GM23338 (cell line): ENCODE data around the gene EBF4. TPM values are rescaled to one million over a fixed set of nuclear protein-coding genes. Genes with fewer than 3 reads are reported as not detected.

Source experiments
- ATAC-seq: fragments of 200-7000 bp; cut with Tn5 transposase; 3 replicates; pipeline ENCODE4 v1.9.1; 2020
- DNase-seq: peaks from one replicate; pipeline ENCODE4 v3.0.0-alpha.2; 2015; ENCODE audit warnings: low spot score
- H2AFZ ChIP-seq: fragments of 200-600 bp; sonication (generic); 2 replicates; pipeline ENCODE4 v1.8.0; 2016; ENCODE audit warnings: antibody characterized with exemption, mild to moderate bottlenecking, moderate library complexity
- H3F3A ChIP-seq: fragments of 200-600 bp; sonication (generic); replicated peaks from 2 replicates; pipeline ENCODE4 v1.8.0; 2017; ENCODE audit warnings: antibody characterized with exemption, mixed run types, low read depth
- H3K27ac ChIP-seq: fragments of 200-600 bp; sonication (generic); 2 replicates; pipeline ENCODE4 v1.6.1; 2016; ENCODE audit warnings: low read depth
- H3K27me3 ChIP-seq: fragments of 200-600 bp; sonication (generic); 2 replicates; pipeline ENCODE4 v1.8.0; 2016; ENCODE audit warnings: mild to moderate bottlenecking, mixed run types, moderate library complexity; ENCODE audit not compliant: insufficient read depth
- H3K36me3 ChIP-seq: fragments of 200-600 bp; sonication (generic); 2 replicates; pipeline ENCODE4 v1.8.0; 2016; ENCODE audit warnings: mild to moderate bottlenecking; ENCODE audit not compliant: insufficient read depth
- H3K4me1 ChIP-seq: fragments of 200-600 bp; sonication (generic); 2 replicates; pipeline ENCODE4 v1.8.0; 2016; ENCODE audit warnings: mild to moderate bottlenecking, moderate library complexity; ENCODE audit not compliant: insufficient read depth
- H3K4me2 ChIP-seq: fragments of 200-600 bp; sonication (generic); 2 replicates; pipeline ENCODE4 v1.7.1; 2017; ENCODE audit warnings: mixed run types
- H3K4me3 ChIP-seq: fragments of 200-600 bp; sonication (generic); 2 replicates; pipeline ENCODE4 v1.6.1; 2016; ENCODE audit warnings: mixed run types
- H3K79me2 ChIP-seq: fragments of 200-600 bp; sonication (generic); replicated peaks from 2 replicates; pipeline ENCODE4 v1.8.0; 2017; ENCODE audit warnings: mild to moderate bottlenecking; ENCODE audit not compliant: insufficient read depth
- H3K9me2 ChIP-seq: fragments of 200-600 bp; sonication (generic); 2 replicates; pipeline ENCODE4 v1.8.0; 2017; ENCODE audit not compliant: insufficient read depth
- H4K20me1 ChIP-seq: fragments of 200-600 bp; sonication (generic); replicated peaks from 2 replicates; pipeline ENCODE4 v1.8.0; 2017; ENCODE audit warnings: mild to moderate bottlenecking; ENCODE audit not compliant: insufficient read depth
- H3K27ac Mint-ChIP-seq: 2 replicates; pipeline ENCODE4 v1.8.0; 2020; ENCODE audit warnings: inconsistent platforms, mild to moderate bottlenecking, moderate library complexity, mixed read lengths
- H3K27me3 Mint-ChIP-seq: 3 replicates; pipeline ENCODE4 v1.8.0; 2022; ENCODE audit warnings: low read depth, mild to moderate bottlenecking, moderate library complexity, mixed read lengths, inconsistent platforms; ENCODE audit not compliant: insufficient read depth, poor library complexity
- H3K36me3 Mint-ChIP-seq: 3 replicates; pipeline ENCODE4 v1.8.0; 2021; ENCODE audit warnings: low read depth, mild to moderate bottlenecking, inconsistent platforms, moderate library complexity, mixed read lengths
- H3K4me1 Mint-ChIP-seq: 3 replicates; pipeline ENCODE4 v1.8.0; 2020; ENCODE audit warnings: mild to moderate bottlenecking, inconsistent platforms, mixed read lengths
- H3K4me3 Mint-ChIP-seq: 3 replicates; pipeline ENCODE4 v1.8.0; 2021; ENCODE audit warnings: moderate library complexity, mild to moderate bottlenecking, inconsistent platforms, mixed read lengths
- H3K9me3 Mint-ChIP-seq: 3 replicates; pipeline ENCODE4 v1.8.0; 2020; ENCODE audit warnings: moderate library complexity, mild to moderate bottlenecking, inconsistent platforms, mixed read lengths
- CREB1 ChIP-seq: fragments of 250-450 bp; sonication (Bioruptor Pico); IDR thresholded peaks from 2 replicates; pipeline ENCODE4 v1.5.0; 2020; ENCODE audit warnings: low read depth, mild to moderate bottlenecking, moderate library complexity
- ETS1 ChIP-seq: IDR thresholded peaks from 2 replicates; pipeline ENCODE4 v1.6.1; 2016; ENCODE audit warnings: antibody characterized with exemption
- EZH2 ChIP-seq: fragments of 200-600 bp; sonication (generic); IDR thresholded peaks from one replicate; pipeline ENCODE4 v1.8.0; 2017; ENCODE audit warnings: antibody characterized with exemption, mild to moderate bottlenecking, low read depth; ENCODE audit not compliant: unreplicated experiment
- JUNB ChIP-seq: IDR thresholded peaks from one replicate; pipeline ENCODE4 v1.6.1; 2016; ENCODE audit warnings: antibody characterized with exemption; ENCODE audit not compliant: unreplicated experiment
- NANOG ChIP-seq: IDR thresholded peaks from 2 replicates; pipeline ENCODE4 v1.6.1; 2016; ENCODE audit warnings: antibody characterized with exemption, borderline replicate concordance
- POLR2AphosphoS5 ChIP-seq: IDR thresholded peaks from 2 replicates; pipeline ENCODE4 v1.6.1; 2016; ENCODE audit warnings: antibody characterized with exemption, low read depth
- STAT1 ChIP-seq: IDR thresholded peaks from one replicate; pipeline ENCODE4 v1.6.1; 2016; ENCODE audit warnings: antibody characterized with exemption; ENCODE audit not compliant: unreplicated experiment
- ZNF114 ChIP-seq: fragments of 250-450 bp; sonication (Bioruptor Pico); IDR thresholded peaks from 2 replicates; pipeline ENCODE4 v1.5.0; 2020; ENCODE audit warnings: mild to moderate bottlenecking, moderate library complexity
- ZNF462 ChIP-seq: fragments of 250-450 bp; sonication (Bioruptor Pico); IDR thresholded peaks from 2 replicates; pipeline ENCODE4 v1.5.0; 2020; ENCODE audit warnings: mild to moderate bottlenecking, moderate library complexity
- polyA plus RNA-seq: library from polyadenylated mRNA; unstranded; fragments of >200 nt; fragmentation: Nextera tagmentation; extraction: Ambion mirVana; gene quantifications from 2 replicates; pipeline ENCODE4 v1.2.1, GENCODE V29; 2016
- total RNA-seq: library from RNA; depleted of rRNA; stranded (reverse); fragments of >200 nt; shearing (Covaris generic); gene quantifications from 2 replicates; pipeline ENCODE4 v1.2.3, GENCODE V29; 2014

EBF4 gene
- total and polyA plus RNA-seq, 2 experiments from 2014 or later, result 0.66 to 1.6 TPM

GRCh38 chr20:2690718-2691117, 1.9 kb upstream of the EBF4 start (continued):
- TF ChIP-seq JUNB, result no peak
- no peak for TF ChIP-seq STAT1
- no peak for TF ChIP-seq CREB1 (CRISPR knock-in tag)

- Histone ChIP-seq H3K9me2 (no peaks in the 10 kb centered on the region), H3K27ac (no peak overlapping the region), H3K4me3 (no peak overlapping the region), H3K79me2 (no peaks in the 10 kb centered on the region), H3K27me3 (peaks cover 87% of the 10 kb centered on the region), H3K36me3 (no peaks in the 10 kb centered on the region), H3K4me2 (no peak overlapping the region), H3F3A (peaks cover 7% of the 10 kb centered on the region; the same call in 1 of the 2 replicates), H2AFZ (no peak overlapping the region), H3K4me1 (peaks cover 21% of the 10 kb centered on the region; the same call in 1 of the 2 replicates), H4K20me1 (peaks cover 11% of the 10 kb centered on the region; the same call in 1 of the 2 replicates)
- TF ChIP-seq EZH2 (peak; percentile 28), JUNB (no peak)
- peaks cover 77% of the 10 kb centered on the region for H3K27me3 Mint-ChIP-seq
- DNase-seq (no peak), ATAC-seq (no peak)
- H3K9me3 Mint-ChIP-seq, result peaks cover 9% of the 10 kb centered on the region; the same call in 2 of the 3 replicates
- peak overlapping the region; percentile 83 for H3K4me3 Mint-ChIP-seq
- peaks cover 34% of the 10 kb centered on the region for H3K4me1 Mint-ChIP-seq
- peaks cover 7% of the 10 kb centered on the region; the same call in 1 of the 3 replicates for H3K36me3 Mint-ChIP-seq
- no peak overlapping the region for H3K27ac Mint-ChIP-seq
These were observed 1.5 kb upstream of the EBF4 start for GRCh38 chr20:2691127-2691526.

GRCh38 chr20:2691663-2692035, 931 bp upstream of the EBF4 start:
- H3K36me3 ChIP-seq, result no peaks in the 10 kb centered on the region
- H2AFZ ChIP-seq, result no peak overlapping the region; the same call in 1 of the 2 replicates
- H3K79me2 ChIP-seq, result no peaks in the 10 kb centered on the region
- peaks cover 34% of the 10 kb centered on the region for H3K4me1 Mint-ChIP-seq
- H3K4me3 Mint-ChIP-seq, result peak overlapping the region; percentile 83
- H3K4me1 ChIP-seq, result peaks cover 21% of the 10 kb centered on the region; the same call in 1 of the 2 replicates
- peaks cover 7% of the 10 kb centered on the region; the same call in 1 of the 3 replicates for H3K36me3 Mint-ChIP-seq
- H3K9me2 ChIP-seq, result no peaks in the 10 kb centered on the region
- peaks cover 11% of the 10 kb centered on the region; the same call in 1 of the 2 replicates for H4K20me1 ChIP-seq
- DNase-seq (no peak), ATAC-seq (no peak)
- H3F3A ChIP-seq, result peaks cover 7% of the 10 kb centered on the region; the same call in 1 of the 2 replicates
- no peak overlapping the region for H3K27ac Mint-ChIP-seq
- H3K27me3 Mint-ChIP-seq, result peaks cover 82% of the 10 kb centered on the region
- H3K27ac ChIP-seq, result no peak overlapping the region
- H3K4me3 ChIP-seq, result peak overlapping the region; percentile 56
- H3K9me3 Mint-ChIP-seq, result peaks cover 9% of the 10 kb centered on the region; the same call in 2 of the 3 replicates
- H3K27me3 ChIP-seq, result peaks cover 88% of the 10 kb centered on the region
- peak overlapping the region; percentile 80 for H3K4me2 ChIP-seq
- TF ChIP-seq ZNF114 (CRISPR knock-in tag), result no peak
- no peak for TF ChIP-seq ETS1
- TF ChIP-seq NANOG, result no peak
- TF ChIP-seq ZNF462 (CRISPR knock-in tag), result no peak
- TF ChIP-seq EZH2, result no peak
- no peak for TF ChIP-seq POLR2AphosphoS5
- TF ChIP-seq CREB1 (CRISPR knock-in tag), result no peak
